HEK293 (cell line): Measurements from ENCODE around the gene APOLD1.

Source experiments
- AEBP2 ChIP-seq: fragments of 450-650 bp; formaldehyde crosslinking; IDR thresholded peaks from 2 replicates; pipeline ENCODE4 v1.5.1; 2016; ENCODE audit warnings: missing biosample characterization, missing genetic modification characterization, borderline replicate concordance
- BCL11B ChIP-seq: fragments of 450-650 bp; formaldehyde crosslinking; IDR thresholded peaks from 2 replicates; pipeline ENCODE4 v1.5.1; 2016; ENCODE audit warnings: low read depth, missing biosample characterization, missing genetic modification characterization
- CTCF ChIP-seq: fragments of 450-650 bp; formaldehyde crosslinking; IDR thresholded peaks from 2 replicates; pipeline ENCODE4 v1.5.1; 2016; ENCODE audit warnings: missing biosample characterization, missing genetic modification characterization
- HOXA7 ChIP-seq: sonication (generic); formaldehyde crosslinking; IDR thresholded peaks from 2 replicates; pipeline ENCODE4 v1.8.1; 2022; ENCODE audit warnings: missing genetic modification reagents, borderline replicate concordance
- HOXC10 ChIP-seq: sonication (generic); formaldehyde crosslinking; IDR thresholded peaks from 2 replicates; pipeline ENCODE4 v1.8.1; 2023; ENCODE audit warnings: mild to moderate bottlenecking, missing genetic modification reagents
- KLF7 ChIP-seq: fragments of 450-650 bp; formaldehyde crosslinking; IDR thresholded peaks from 2 replicates; pipeline ENCODE4 v1.5.1; 2016; ENCODE audit warnings: missing biosample characterization, missing genetic modification characterization, borderline replicate concordance
- KLF8 ChIP-seq: fragments of 450-650 bp; formaldehyde crosslinking; IDR thresholded peaks from 2 replicates; pipeline ENCODE4 v1.5.1; 2016; ENCODE audit warnings: missing biosample characterization, missing genetic modification characterization
- MEIS1 ChIP-seq: sonication (generic); formaldehyde crosslinking; IDR thresholded peaks from 2 replicates; pipeline ENCODE4 v1.8.1; 2022; ENCODE audit warnings: missing genetic modification reagents, mild to moderate bottlenecking, borderline replicate concordance
- MYNN ChIP-seq: fragments of 450-650 bp; formaldehyde crosslinking; IDR thresholded peaks from 2 replicates; pipeline ENCODE4 v1.5.1; 2016; ENCODE audit warnings: missing biosample characterization, missing genetic modification characterization, borderline replicate concordance
- MZF1 ChIP-seq: fragments of 450-650 bp; formaldehyde crosslinking; IDR thresholded peaks from 2 replicates; pipeline ENCODE4 v1.5.1; 2017; ENCODE audit warnings: missing biosample characterization, missing genetic modification characterization, borderline replicate concordance
- OSR2 ChIP-seq: fragments of 450-650 bp; formaldehyde crosslinking; IDR thresholded peaks from 2 replicates; pipeline ENCODE4 v1.5.1; 2016; ENCODE audit warnings: missing biosample characterization, missing genetic modification characterization
- PATZ1 ChIP-seq: fragments of 450-650 bp; formaldehyde crosslinking; IDR thresholded peaks from 2 replicates; pipeline ENCODE4 v1.5.1; 2016; ENCODE audit warnings: missing biosample characterization, missing genetic modification characterization
- SETDB1 ChIP-seq: IDR thresholded peaks from one replicate; pipeline ENCODE4 v1.6.1; 2017; ENCODE audit warnings: mild to moderate bottlenecking, low read length, moderate library complexity, mixed read lengths; ENCODE audit not compliant: insufficient read length
- ZBTB1 ChIP-seq: fragments of 450-650 bp; formaldehyde crosslinking; IDR thresholded peaks from 2 replicates; pipeline ENCODE4 v1.5.1; 2016; ENCODE audit warnings: missing biosample characterization, missing genetic modification characterization
- ZBTB17 ChIP-seq: fragments of 450-650 bp; formaldehyde crosslinking; IDR thresholded peaks from 2 replicates; pipeline ENCODE4 v1.5.1; 2016; ENCODE audit warnings: missing biosample characterization, missing genetic modification characterization
- ZBTB44 ChIP-seq: fragments of 450-650 bp; IDR thresholded peaks from 2 replicates; pipeline ENCODE4 v1.5.1; 2018; ENCODE audit warnings: missing biosample characterization, mild to moderate bottlenecking, missing genetic modification characterization
- ZEB2 ChIP-seq: fragments of 450-650 bp; formaldehyde crosslinking; IDR thresholded peaks from 2 replicates; pipeline ENCODE4 v1.5.1; 2016; ENCODE audit warnings: missing biosample characterization, missing genetic modification characterization
- ZFHX2 ChIP-seq: fragments of 450-650 bp; formaldehyde crosslinking; conservative IDR thresholded peaks from 2 replicates; pipeline ENCODE4 v1.5.1; 2016; ENCODE audit warnings: missing biosample characterization, missing genetic modification characterization
- ZIC2 ChIP-seq: fragments of 450-650 bp; formaldehyde crosslinking; IDR thresholded peaks from 2 replicates; pipeline ENCODE4 v1.5.1; 2016; ENCODE audit warnings: missing biosample characterization, missing genetic modification characterization
- ZNF146 ChIP-seq: fragments of 450-650 bp; formaldehyde crosslinking; IDR thresholded peaks from 2 replicates; pipeline ENCODE4 v1.5.1; 2016; ENCODE audit warnings: missing biosample characterization, missing genetic modification characterization
- ZNF18 ChIP-seq: fragments of 450-650 bp; formaldehyde crosslinking; IDR thresholded peaks from 2 replicates; pipeline ENCODE4 v1.5.1; 2016; ENCODE audit warnings: missing biosample characterization, missing genetic modification characterization
- ZNF24 ChIP-seq: fragments of 450-650 bp; formaldehyde crosslinking; IDR thresholded peaks from 2 replicates; pipeline ENCODE4 v1.5.1; 2016; ENCODE audit warnings: missing biosample characterization, missing genetic modification characterization
- ZNF266 ChIP-seq: fragments of 450-650 bp; formaldehyde crosslinking; IDR thresholded peaks from 2 replicates; pipeline ENCODE4 v1.5.1; 2016; ENCODE audit warnings: missing biosample characterization, missing genetic modification characterization, low read depth
- ZNF311 ChIP-seq: fragments of 450-650 bp; formaldehyde crosslinking; IDR thresholded peaks from 2 replicates; pipeline ENCODE4 v1.5.1; 2017; ENCODE audit warnings: missing biosample characterization, missing genetic modification characterization, borderline replicate concordance
- ZNF416 ChIP-seq: fragments of 450-650 bp; formaldehyde crosslinking; IDR thresholded peaks from 2 replicates; pipeline ENCODE4 v1.5.1; 2016; ENCODE audit warnings: missing biosample characterization, missing genetic modification characterization
- ZNF426 ChIP-seq: fragments of 450-650 bp; formaldehyde crosslinking; IDR thresholded peaks from 2 replicates; pipeline ENCODE4 v1.5.1; 2017; ENCODE audit warnings: missing biosample characterization, missing genetic modification characterization, mild to moderate bottlenecking, inconsistent platforms, moderate library complexity
- ZNF529 ChIP-seq: fragments of 450-650 bp; formaldehyde crosslinking; IDR thresholded peaks from 2 replicates; pipeline ENCODE4 v1.5.1; 2017; ENCODE audit warnings: missing genetic modification characterization, missing biosample characterization; ENCODE audit not compliant: insufficient replicate concordance
- ZNF596 ChIP-seq: fragments of 450-650 bp; IDR thresholded peaks from 2 replicates; pipeline ENCODE4 v1.5.0; 2018; ENCODE audit warnings: missing biosample characterization, mild to moderate bottlenecking, missing genetic modification characterization, moderate library complexity
- ZNF610 ChIP-seq: fragments of 450-650 bp; formaldehyde crosslinking; IDR thresholded peaks from 2 replicates; pipeline ENCODE4 v1.5.1; 2016; ENCODE audit warnings: missing biosample characterization, missing genetic modification characterization, borderline replicate concordance
- ZNF639 ChIP-seq: fragments of 450-650 bp; formaldehyde crosslinking; IDR thresholded peaks from 2 replicates; pipeline ENCODE4 v1.5.1; 2016; ENCODE audit warnings: missing biosample characterization, missing genetic modification characterization
- ZNF664 ChIP-seq: fragments of 450-650 bp; formaldehyde crosslinking; IDR thresholded peaks from 2 replicates; pipeline ENCODE4 v1.5.1; 2016; ENCODE audit warnings: missing biosample characterization, missing genetic modification characterization
- ZNF701 ChIP-seq: fragments of 450-650 bp; formaldehyde crosslinking; IDR thresholded peaks from 2 replicates; pipeline ENCODE4 v1.5.1; 2016; ENCODE audit warnings: missing biosample characterization, missing genetic modification characterization

Gene APOLD1

GRCh38 chr12:12779529-12779928 is 5.9 kb upstream of the APOLD1 start (continued):
- TF ChIP-seq CTCF (no peak), AEBP2 (tag by site-specific recombination) (no peak), ZNF266 (tag by site-specific recombination) (no peak), ZBTB17 (tag by site-specific recombination) (peak; percentile 81), ZNF701 (tag by site-specific recombination) (no peak), ZEB2 (tag by site-specific recombination) (peak; percentile 91), MEIS1 (CRISPR knock-in tag) (no peak), MYNN (no peak), ZNF596 (tag by site-specific recombination) (peak; percentile 45; the same call in 1 of the 2 replicates), ZFHX2 (tag by site-specific recombination) (no peak), ZNF24 (tag by site-specific recombination) (peak; percentile 95), ZNF639 (tag by site-specific recombination) (peak; percentile 73), ZNF664 (tag by site-specific recombination) (no peak; the same call in 1 of the 2 replicates), BCL11B (tag by site-specific recombination) (no peak), ZIC2 (peak; percentile 35; the same call in 1 of the 2 replicates), ZNF416 (tag by site-specific recombination) (no peak), ZNF18 (tag by site-specific recombination) (peak; percentile 90), HOXA7 (CRISPR knock-in tag) (no peak), OSR2 (tag by site-specific recombination) (peak; percentile 93), SETDB1 (no peak), KLF8 (peak; percentile 63), MZF1 (tag by site-specific recombination) (no peak; the same call in 1 of the 2 replicates), ZNF529 (tag by site-specific recombination) (no peak), ZBTB44 (tag by site-specific recombination) (no peak), ZNF426 (no peak), ZNF610 (tag by site-specific recombination) (0 out of 2 replicates have a peak, but pooled peaks have one; percentile 65), ZNF146 (tag by site-specific recombination) (peak; percentile 53; the same call in 1 of the 2 replicates), ZNF311 (tag by site-specific recombination) (no peak), ZBTB1 (peak; percentile 79; the same call in 1 of the 2 replicates), KLF7 (tag by site-specific recombination) (no peak), HOXC10 (no peak), PATZ1 (tag by site-specific recombination) (peak; percentile 36; the same call in 1 of the 2 replicates)
